ENCODE results near the gene TP53. TPM values are rescaled to one million over a fixed set of nuclear protein-coding genes. Genes with fewer than 3 reads are reported as not detected.

The TP53 gene
- total and polyA plus RNA-seq, 5 donors from 2014 or later, result 29.4 to 61.3 (median 34.7) TPM

GRCh38 chr17:7717756-7718350 is 30.6 kb upstream of the TP53 start:
- peak in 1 of 3 donors; percentile 72 for DNase-seq
- peaks cover 0 to 5% (median 0%) of the 10 kb centered on the region in 7 donors for H3K9me3 Mint-ChIP-seq
- Histone ChIP-seq H3K36me3 (ENCODE audit: control insufficient read depth, insufficient read depth, low read length) (no peaks in the 10 kb centered on the region), H3K9me3 (ENCODE audit: control insufficient read depth in 2 of 2, low read length in 2 of 2) (no peaks in the 10 kb centered on the region), H3K4me1 (ENCODE audit: control insufficient read depth, insufficient read depth, low read length, poor library complexity, severe bottlenecking) (peaks cover 15% of the 10 kb centered on the region), H3K27me3 (ENCODE audit: control insufficient read depth, insufficient read depth, low read length) (peaks cover 33% of the 10 kb centered on the region), H3K4me3 (ENCODE audit: low read depth, low read length) (no peak overlapping the region), H3K27ac (ENCODE audit: insufficient read depth, low read length, poor library complexity, severe bottlenecking) (no peak overlapping the region)
- ATAC-seq (ENCODE audit: low read depth in 2 of 2), result peak; percentile 25 to 67
- H3K27ac Mint-ChIP-seq, result no peak overlapping the region
- peak overlapping the region in 2 of 4 donors; percentile 15 to 50 for H3K4me3 Mint-ChIP-seq
- H3K27me3 Mint-ChIP-seq, result peaks cover 78% of the 10 kb centered on the region
- peaks cover 0 to 21% (median 8%) of the 10 kb centered on the region in 4 donors for H3K4me1 Mint-ChIP-seq
- no peaks in the 10 kb centered on the region for H3K36me3 Mint-ChIP-seq

DNA sequence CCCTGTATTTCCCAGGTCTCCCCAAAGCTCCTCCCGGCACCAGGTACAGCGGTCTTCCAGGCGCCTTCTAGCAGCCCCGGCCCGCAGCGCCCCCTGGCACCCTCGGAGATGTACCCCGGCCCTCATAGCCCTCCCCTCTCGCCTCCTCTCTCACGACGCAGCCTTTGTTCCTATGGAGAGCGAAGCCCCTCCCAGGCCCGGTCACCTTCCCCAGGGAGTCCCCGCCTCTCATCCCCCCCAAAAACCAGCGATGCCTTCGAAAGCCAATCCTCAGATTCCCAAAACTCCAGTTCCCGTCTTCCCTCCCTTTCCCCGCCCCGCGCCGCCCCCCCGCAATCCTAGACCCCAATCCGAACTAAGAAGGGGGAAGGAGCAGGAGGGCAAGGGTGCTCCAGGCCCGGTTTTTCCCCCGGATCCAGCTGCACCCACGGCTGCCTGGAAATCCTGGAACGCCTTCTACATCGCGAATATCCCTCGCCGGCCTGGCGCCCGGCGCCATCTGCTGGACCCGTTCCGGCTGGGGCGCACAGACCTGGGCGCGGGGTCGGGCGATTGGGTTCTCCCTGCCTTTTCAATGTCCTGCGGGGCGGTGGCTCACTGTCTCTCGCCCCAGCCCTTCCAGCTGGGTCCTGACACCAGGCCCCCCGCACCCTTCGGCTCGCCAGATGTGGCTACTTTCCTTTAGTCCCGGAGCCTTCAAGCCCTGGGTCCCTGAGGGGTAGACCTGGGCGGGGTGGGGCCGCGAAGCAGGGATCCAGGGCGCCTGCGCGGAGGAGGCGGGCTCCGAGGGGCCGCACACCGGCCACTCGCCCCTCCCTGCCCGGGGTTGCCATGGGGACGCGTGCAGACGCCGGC is 29.8 kb upstream of the TP53 start, which contains the start of gene DNAH2:
TSS of gene DNAH2 (plus strand) at position 844 of the 855 bp plus-strand sequence. CDS start 1,991 bp downstream, outside the sequence.
- Mint-ChIP-seq H3K36me3 (no peaks in the 10 kb centered on the region), H3K4me3 (peak within 1 kb of the TSS in 2 of 4 donors; percentile 19 to 70), H3K4me1 (peaks cover 0 to 21% (median 8%) of the 10 kb centered on the region in 4 donors), H3K27ac (no peak within 1 kb of the TSS), H3K27me3 (peaks cover 79% of the 10 kb centered on the region), H3K9me3 (peaks cover 0 to 4% (median 0%) of the 10 kb centered on the region in 7 donors)
- no peak within 1 kb of the TSS for H3K4me3 ChIP-seq (ENCODE audit: low read depth, low read length)
- peaks cover 15% of the 10 kb centered on the region for H3K4me1 ChIP-seq (ENCODE audit: control insufficient read depth, insufficient read depth, low read length, poor library complexity, severe bottlenecking)
- peaks cover 33% of the 10 kb centered on the region for H3K27me3 ChIP-seq (ENCODE audit: control insufficient read depth, insufficient read depth, low read length)
- DNase-seq (peak in 1 of 3 donors; percentile 23), ATAC-seq (ENCODE audit: low read depth in 2 of 2) (peak; percentile 23 to 25)
- H3K9me3 ChIP-seq (ENCODE audit: control insufficient read depth in 2 of 2, low read length in 2 of 2), result no peaks in the 10 kb centered on the region
- no peaks in the 10 kb centered on the region for H3K36me3 ChIP-seq (ENCODE audit: control insufficient read depth, insufficient read depth, low read length)
- no peak within 1 kb of the TSS for H3K27ac ChIP-seq (ENCODE audit: insufficient read depth, low read length, poor library complexity, severe bottlenecking)

GRCh38 chr17:7715936-7716886 is 28.9 kb upstream of the TP53 start:
- H3K36me3 Mint-ChIP-seq, result no peaks in the 10 kb centered on the region
- peaks cover 0 to 25% (median 8%) of the 10 kb centered on the region in 4 donors for H3K4me1 Mint-ChIP-seq
- Histone ChIP-seq H3K27ac (ENCODE audit: insufficient read depth, low read length, poor library complexity, severe bottlenecking) (no peak overlapping the region), H3K36me3 (ENCODE audit: control insufficient read depth, insufficient read depth, low read length) (no peaks in the 10 kb centered on the region), H3K4me3 (ENCODE audit: low read depth, low read length) (no peak overlapping the region), H3K27me3 (ENCODE audit: control insufficient read depth, insufficient read depth, low read length) (peaks cover 33% of the 10 kb centered on the region), H3K4me1 (ENCODE audit: control insufficient read depth, insufficient read depth, low read length, poor library complexity, severe bottlenecking) (peaks cover 15% of the 10 kb centered on the region), H3K9me3 (ENCODE audit: control insufficient read depth in 2 of 2, low read length in 2 of 2) (no peaks in the 10 kb centered on the region)
- peaks cover 0 to 3% (median 0%) of the 10 kb centered on the region in 7 donors for H3K9me3 Mint-ChIP-seq
- peaks cover 77% of the 10 kb centered on the region for H3K27me3 Mint-ChIP-seq
- no peak overlapping the region for H3K27ac Mint-ChIP-seq
- peak overlapping the region in 1 of 4 donors; percentile 19 for H3K4me3 Mint-ChIP-seq
- DNase-seq (no peak), ATAC-seq (ENCODE audit: low read depth in 2 of 2) (no peak)

- peaks cover 5% of the 10 kb centered on the region for H3K36me3 Mint-ChIP-seq
- peaks cover 29% of the 10 kb centered on the region for H3K27me3 ChIP-seq (ENCODE audit: control insufficient read depth, insufficient read depth, low read length)
- H3K9me3 Mint-ChIP-seq, result peaks cover 0 to 3% (median 0%) of the 10 kb centered on the region in 7 donors
- H3K4me3 Mint-ChIP-seq, result no peak overlapping the region
- no peak overlapping the region for H3K27ac Mint-ChIP-seq
- peaks cover 0 to 34% (median 11%) of the 10 kb centered on the region in 4 donors for H3K4me1 Mint-ChIP-seq
- peaks cover 77% of the 10 kb centered on the region for H3K27me3 Mint-ChIP-seq
- H3K9me3 ChIP-seq (ENCODE audit: control insufficient read depth in 2 of 2, low read length in 2 of 2), result no peaks in the 10 kb centered on the region
- ATAC-seq (ENCODE audit: low read depth in 2 of 2) (no peak), DNase-seq (no peak)
- H3K4me1 ChIP-seq (ENCODE audit: control insufficient read depth, insufficient read depth, low read length, poor library complexity, severe bottlenecking), result peaks cover 15% of the 10 kb centered on the region
- no peak overlapping the region for H3K27ac ChIP-seq (ENCODE audit: insufficient read depth, low read length, poor library complexity, severe bottlenecking)
- no peak overlapping the region for H3K4me3 ChIP-seq (ENCODE audit: low read depth, low read length)
- H3K36me3 ChIP-seq (ENCODE audit: control insufficient read depth, insufficient read depth, low read length), result no peaks in the 10 kb centered on the region
Measured at GRCh38 chr17:7714721-7715594, 27.7 kb upstream of the TP53 start.

DNA sequence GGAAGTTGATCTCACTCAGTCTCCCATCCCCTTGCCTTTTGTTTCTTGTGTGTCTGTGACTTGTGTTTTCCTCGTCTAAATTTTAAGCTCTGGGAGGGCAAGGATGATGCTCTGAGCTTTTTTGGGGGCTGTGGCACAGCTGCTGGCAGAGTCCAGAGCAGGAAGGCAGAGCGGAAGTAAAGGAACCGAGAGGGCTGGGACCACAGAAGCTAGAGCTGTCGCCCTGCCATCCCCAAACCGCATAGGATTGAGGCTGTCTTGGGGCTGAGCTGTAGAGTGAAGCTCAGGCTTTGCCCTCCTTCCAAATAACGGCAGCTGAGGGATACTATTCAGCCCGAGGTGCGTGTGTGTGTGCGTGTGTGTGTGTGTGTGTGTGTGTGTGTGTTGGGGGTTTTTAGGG is 26.5 kb upstream of the TP53 start:
- Mint-ChIP-seq H3K4me3 (no peak overlapping the region), H3K36me3 (peaks cover 5% of the 10 kb centered on the region), H3K9me3 (peaks cover 0 to 3% (median 0%) of the 10 kb centered on the region in 7 donors), H3K27me3 (peaks cover 72% of the 10 kb centered on the region), H3K27ac (no peak overlapping the region), H3K4me1 (peaks cover 0 to 34% (median 12%) of the 10 kb centered on the region in 4 donors)
- DNase-seq (no peak), ATAC-seq (ENCODE audit: low read depth in 2 of 2) (no peak)
- Histone ChIP-seq H3K4me3 (ENCODE audit: low read depth, low read length) (no peak overlapping the region), H3K27me3 (ENCODE audit: control insufficient read depth, insufficient read depth, low read length) (peaks cover 29% of the 10 kb centered on the region), H3K36me3 (ENCODE audit: control insufficient read depth, insufficient read depth, low read length) (no peaks in the 10 kb centered on the region), H3K4me1 (ENCODE audit: control insufficient read depth, insufficient read depth, low read length, poor library complexity, severe bottlenecking) (peaks cover 15% of the 10 kb centered on the region), H3K27ac (ENCODE audit: insufficient read depth, low read length, poor library complexity, severe bottlenecking) (no peak overlapping the region), H3K9me3 (ENCODE audit: control insufficient read depth in 2 of 2, low read length in 2 of 2) (no peaks in the 10 kb centered on the region)

- no peak overlapping the region for H3K4me3 ChIP-seq (ENCODE audit: low read depth, low read length)
- H3K27ac ChIP-seq (ENCODE audit: insufficient read depth, low read length, poor library complexity, severe bottlenecking), result no peak overlapping the region
- peaks cover 20% of the 10 kb centered on the region for H3K27me3 ChIP-seq (ENCODE audit: control insufficient read depth, insufficient read depth, low read length)
- peaks cover 0 to 5% (median 0%) of the 10 kb centered on the region in 7 donors for H3K9me3 Mint-ChIP-seq
- H3K4me3 Mint-ChIP-seq, result peak overlapping the region in 1 of 4 donors; percentile 43
- no peaks in the 10 kb centered on the region for H3K36me3 ChIP-seq (ENCODE audit: control insufficient read depth, insufficient read depth, low read length)
- H3K36me3 Mint-ChIP-seq, result peaks cover 5% of the 10 kb centered on the region
- H3K27me3 Mint-ChIP-seq, result peaks cover 61% of the 10 kb centered on the region
- H3K27ac Mint-ChIP-seq, result no peak overlapping the region
- ATAC-seq (ENCODE audit: low read depth in 2 of 2) (peak in 1 of 2 donors; percentile 38), DNase-seq (peak in 1 of 3 donors; percentile 26)
- peaks cover 0 to 26% (median 6%) of the 10 kb centered on the region in 4 donors for H3K4me1 Mint-ChIP-seq
- H3K9me3 ChIP-seq (ENCODE audit: control insufficient read depth in 2 of 2, low read length in 2 of 2), result no peaks in the 10 kb centered on the region
- peaks cover 7% of the 10 kb centered on the region for H3K4me1 ChIP-seq (ENCODE audit: control insufficient read depth, insufficient read depth, low read length, poor library complexity, severe bottlenecking)
Measured at GRCh38 chr17:7712111-7712771, 25.0 kb upstream of the TP53 start.
